H1 (cell line): Measurements from ENCODE around the gene WDR4. TPM values are rescaled to one million over a fixed set of nuclear protein-coding genes. Genes with fewer than 3 reads are reported as not detected.

Experiments used
- CTCF ChIA-PET: fragments of 300-600 bp; sonication (Branson Sonifier 250); formaldehyde crosslinking; loops from one replicate; lab custom pipeline; 2021; ENCODE audit not compliant: partially characterized antibody; lab: Charles Lee
- POLR2A ChIA-PET: fragments of 300-600 bp; sonication (Branson Sonifier 250); formaldehyde crosslinking; loops from one replicate; lab custom pipeline; 2021; ENCODE audit warnings: inconsistent platforms; ENCODE audit not compliant: partially characterized antibody; lab: Charles Lee
- DNase-seq, 2 experiments: peaks; one replicate each; pipeline versions ENCODE4 v3.0.0 to v3.0.0-alpha.2; 2010 to 2022; ENCODE audit warnings: low spot score in 2 of 2, low read depth in 1 of 2, mixed read lengths in 1 of 2
- FAIRE-seq: peaks from 2 replicates; lab custom pipeline; 2011; peaks lifted over from hg19 to GRCh38; lab: Jason Lieb, UNC
- H2AFZ ChIP-seq: 2 replicates; pipeline ENCODE4 v1.8.1; 2012; ENCODE audit warnings: low read length, inconsistent platforms
- H2AK5ac ChIP-seq: 2 replicates; pipeline ENCODE4 v1.6.1; 2013; ENCODE audit warnings: low read depth, low read length
- H2BK120ac ChIP-seq: replicated peaks from 2 replicates; pipeline ENCODE3; 2013; ENCODE audit warnings: low read depth, low read length, inconsistent platforms
- H2BK12ac ChIP-seq: 2 replicates; pipeline ENCODE4 v1.6.1; 2013; ENCODE audit warnings: low read depth, low read length
- H2BK15ac ChIP-seq: 2 replicates; pipeline ENCODE4 v1.6.1; 2013; ENCODE audit warnings: low read length
- H2BK20ac ChIP-seq: 2 replicates; pipeline ENCODE4 v1.6.1; 2013; ENCODE audit warnings: low read length
- H2BK5ac ChIP-seq: 2 replicates; pipeline ENCODE4 v1.6.1; 2013; ENCODE audit warnings: low read depth, low read length
- H3K14ac ChIP-seq: 2 replicates; pipeline ENCODE4 v1.6.1; 2013; ENCODE audit warnings: inconsistent platforms; ENCODE audit not compliant: insufficient read length
- H3K18ac ChIP-seq: 2 replicates; pipeline ENCODE4 v1.6.1; 2013; ENCODE audit warnings: low read length; ENCODE audit errors: extremely low read depth
- H3K23ac ChIP-seq: 2 replicates; pipeline ENCODE4 v1.6.1; 2013; ENCODE audit warnings: inconsistent platforms; ENCODE audit not compliant: insufficient read length
- H3K23me2 ChIP-seq: 2 replicates; pipeline ENCODE4 v1.6.1; 2013; ENCODE audit warnings: low read depth, low read length
- H3K27ac ChIP-seq: 2 replicates; pipeline ENCODE4 v1.6.1; 2011; ENCODE audit warnings: low read depth, low read length, inconsistent platforms
- H3K27me3 ChIP-seq, 4 experiments: replicated peaks in 1 of 4; 1 replicate in 1 of 4; 2 replicates in 3 of 4; pipeline versions ENCODE4 v1.6.1 to v1.8.1; 2011 to 2013; ENCODE audit warnings: low read length in 3 of 4, mild to moderate bottlenecking in 3 of 4, inconsistent platforms in 2 of 4, mixed read lengths in 2 of 4, moderate library complexity in 1 of 4; ENCODE audit not compliant: control insufficient read depth in 3 of 4, insufficient read depth in 3 of 4; ENCODE audit errors: extremely low read depth in 1 of 4
- H3K36me3 ChIP-seq, 4 experiments: 2 replicates each; pipeline versions ENCODE4 v1.6.1 to v1.8.1; 2011 to 2013; ENCODE audit warnings: mild to moderate bottlenecking in 4 of 4, low read length in 3 of 4, moderate library complexity in 2 of 4, control low read depth in 1 of 4, inconsistent platforms in 1 of 4; ENCODE audit not compliant: insufficient read depth in 4 of 4, control insufficient read depth in 2 of 4
- H3K4ac ChIP-seq: replicated peaks from 2 replicates; pipeline ENCODE3; 2013; ENCODE audit warnings: low read length, low read depth, mixed read lengths, inconsistent platforms; ENCODE audit not compliant: insufficient read length
- H3K4me1 ChIP-seq, 4 experiments: replicated peaks in 1 of 4; 1 replicate in 1 of 4; 2 replicates in 3 of 4; pipeline versions ENCODE4 v1.6.1 to v1.8.1; 2011 to 2013; ENCODE audit warnings: low read length in 3 of 4, inconsistent platforms in 2 of 4, mixed read lengths in 1 of 4; ENCODE audit not compliant: insufficient read depth in 4 of 4, control insufficient read depth in 3 of 4
- H3K4me2 ChIP-seq, 2 experiments: 2 replicates each; pipeline versions ENCODE4 v1.6.1 to v1.8.1; 2011 to 2013; ENCODE audit warnings: low read depth in 2 of 2, low read length in 2 of 2, control low read depth in 1 of 2, inconsistent platforms in 1 of 2, mild to moderate bottlenecking in 1 of 2; ENCODE audit not compliant: insufficient read depth in 1 of 2
- H3K4me3 ChIP-seq, 4 experiments: fragments of 200-600, 300-600 bp in 1 of 4; sonication (generic), shearing (Covaris generic), sonication (Bioruptor Twin) in 1 of 4; 2 replicates each; pipeline versions ENCODE4 v1.5.1 to v1.8.1; 2011 to 2016; ENCODE audit warnings: low read length in 4 of 4, low read depth in 3 of 4, control low read depth in 2 of 4, inconsistent platforms in 2 of 4, mild to moderate bottlenecking in 2 of 4, mixed read lengths in 1 of 4, moderate library complexity in 1 of 4; ENCODE audit not compliant: insufficient read depth in 2 of 4; ENCODE audit errors: extremely low read depth in 1 of 4
- H3K56ac ChIP-seq: replicated peaks from 2 replicates; pipeline ENCODE3; 2013; ENCODE audit warnings: low read depth, mild to moderate bottlenecking, mixed read lengths, low read length, inconsistent platforms; ENCODE audit not compliant: insufficient read length
- H3K79me1 ChIP-seq: 2 replicates; pipeline ENCODE4 v1.6.1; 2013; ENCODE audit warnings: low read depth, low read length, control low read depth
- H3K79me2 ChIP-seq, 2 experiments: 2 replicates each; pipeline versions ENCODE4 v1.6.1 to v1.8.1; 2012 to 2013; ENCODE audit warnings: low read length in 2 of 2, mild to moderate bottlenecking in 2 of 2, inconsistent platforms in 1 of 2; ENCODE audit not compliant: insufficient read depth in 2 of 2, control insufficient read depth in 1 of 2
- H3K9ac ChIP-seq, 4 experiments: replicated peaks in 1 of 4; 1 replicate in 1 of 4; 2 replicates in 3 of 4; pipeline versions ENCODE4 v1.6.1 to v1.8.1; 2011 to 2013; ENCODE audit warnings: low read depth in 3 of 4, low read length in 3 of 4, control low read depth in 2 of 4, mild to moderate bottlenecking in 2 of 4, moderate library complexity in 2 of 4, inconsistent platforms in 1 of 4; ENCODE audit errors: extremely low read depth in 1 of 4
- H3K9me3 ChIP-seq, 2 experiments: 2 replicates each; pipeline versions ENCODE4 v1.6.1 to v1.8.1; 2012 to 2013; ENCODE audit warnings: mild to moderate bottlenecking in 2 of 2, moderate library complexity in 2 of 2, control low read depth in 1 of 2, inconsistent platforms in 1 of 2, low read depth in 1 of 2, low read length in 1 of 2, mixed read lengths in 1 of 2; ENCODE audit not compliant: insufficient read depth in 2 of 2
- H4K20me1 ChIP-seq, 2 experiments: replicated peaks in 1 of 2; 2 replicates each; pipeline versions ENCODE3 to v1.8.1; 2011 to 2013; ENCODE audit warnings: inconsistent platforms in 2 of 2, low read length in 2 of 2, mild to moderate bottlenecking in 1 of 2; ENCODE audit not compliant: insufficient read depth in 2 of 2, control insufficient read depth in 1 of 2
- H4K5ac ChIP-seq: 2 replicates; pipeline ENCODE4 v1.6.1; 2013; ENCODE audit warnings: low read length, low read depth, mixed read lengths, inconsistent platforms; ENCODE audit not compliant: insufficient read length
- H4K8ac ChIP-seq: 2 replicates; pipeline ENCODE4 v1.8.0; 2013; ENCODE audit warnings: mild to moderate bottlenecking, moderate library complexity, low read length, inconsistent platforms; ENCODE audit not compliant: insufficient read depth; ENCODE audit errors: extremely low read depth
- H4K91ac ChIP-seq: replicated peaks from 2 replicates; pipeline ENCODE3; 2013; ENCODE audit warnings: low read length, mixed read lengths, inconsistent platforms; ENCODE audit not compliant: insufficient read length
- BCL11A ChIP-seq, 2 experiments: IDR thresholded peaks; one replicate each; pipeline ENCODE4 v1.6.1; 2011; ENCODE audit warnings: low read depth in 2 of 2, low read length in 2 of 2, mild to moderate bottlenecking in 2 of 2
- HDAC2 ChIP-seq, 2 experiments: fragments of 300-600 bp in 1 of 2; sonication (generic) in 1 of 2; IDR thresholded peaks; 2 replicates each; pipeline ENCODE4 v1.6.1; 2011 to 2012; ENCODE audit warnings: low read depth in 2 of 2, low read length in 2 of 2, mild to moderate bottlenecking in 2 of 2, moderate library complexity in 2 of 2, borderline replicate concordance in 1 of 2, inconsistent platforms in 1 of 2
- JUN ChIP-seq: IDR thresholded peaks from 2 replicates; pipeline ENCODE4 v1.6.1; 2011; ENCODE audit warnings: low read depth, mild to moderate bottlenecking, improper control_type of control experiment, low read length
- WGBS, 2 experiments: shearing (Covaris generic) in 1 of 2; methylation state at CpG; one replicate each; pipeline versions ENCODE4 v1.1.6 to v1.1.7; 2013 to 2015; ENCODE audit warnings: low lambda C conversion rate in 2 of 2, mixed read lengths in 2 of 2, inconsistent platforms in 1 of 2, low coverage in 1 of 2, missing lambda C conversion rate in 1 of 2; ENCODE audit not compliant: insufficient replicate concordance in 2 of 2, insufficient coverage in 1 of 2, insufficient read length in 1 of 2; ENCODE audit errors: extremely low coverage in 1 of 2, missing lambda C conversion rate in 1 of 2; 5-methylcytosine and 5-hydroxymethylcytosine counted together
- polyA plus RNA-seq, 7 experiments: library from polyadenylated mRNA; depleted of rRNA in 3 of 7; stranded (reverse) in 5 of 7; unstranded in 2 of 7; fragments of >200 nt in 5 of 7; fragments of 200-250 nt in 2 of 7; gene quantifications; 1 replicate in 5 of 7; 2 replicates in 1 of 7; 4 replicates in 1 of 7; pipeline versions ENCODE4 v1.2.1 to v1.2.3, GENCODE V29; 2011 to 2013; ENCODE audit warnings: missing spikeins in 2 of 7, mixed read lengths in 2 of 7
- total RNA-seq: library from RNA; stranded (reverse); fragmentation: NEBNext Ultra II Directional; extraction: Animal tissue kit (Norgen Biotek cat#: 25700); gene quantifications from 2 replicates; pipeline ENCODE4 v1.2.1, GENCODE V29; 2021

The WDR4 gene
- total and polyA plus RNA-seq, 2 of the 8 experiments (the other 6 are each of a cell fraction or from before 2014, with no cell fraction given): 28.9 to 47.8 TPM

- TF ChIP-seq JUN (no peak), HDAC2 (IDR thresholded peaks at IDR 0.05; ENCODE audit: borderline replicate concordance in 1 of 2, low read depth in 2 of 2, low read length in 2 of 2) (no peak), BCL11A (IDR thresholded peaks at IDR 0.05; ENCODE audit: low read depth in 2 of 2, low read length in 2 of 2) (no peak)
- TF ChIP-seq, all 59 proteins: peak for 0
- H2BK15ac ChIP-seq: no peak overlapping the region
- no peaks in the 10 kb centered on the region for H3K27me3 ChIP-seq
- 0 out of 2 replicates have a peak overlapping the region, but pooled peaks have one; percentile 66 for H2AK5ac ChIP-seq
- no peak overlapping the region for H3K14ac ChIP-seq
- H2BK120ac ChIP-seq: no peak overlapping the region
- H2BK20ac ChIP-seq: peak overlapping the region; percentile 88; the same call in 1 of the 2 replicates
- no peak overlapping the region for H3K27ac ChIP-seq
- no peak overlapping the region for H3K4me3 ChIP-seq
- no peaks in the 10 kb centered on the region for H3K9me3 ChIP-seq
- H3K36me3 ChIP-seq: no peaks in the 10 kb centered on the region
- H3K9ac ChIP-seq: no peak overlapping the region
- H3K4me2 ChIP-seq: no peak overlapping the region; a peak in 2 of 4 replicates
- FAIRE-seq (no peak), DNase-seq (peak in 1 of 2 experiments; percentile 51)
- POLR2A ChIA-PET: interaction anchor here (0.5 to 2.2 kb wide), 10 partner anchors 10 to 220 kb away, joined by 3 to 12 read pairs (median 5); no protein-coding TSS in a partner anchor
- H4K8ac ChIP-seq: no peak overlapping the region; the same call in 1 of the 2 replicates
- H2BK5ac ChIP-seq: peak overlapping the region; percentile 87; the same call in 1 of the 2 replicates
- H2BK12ac ChIP-seq: peak overlapping the region; percentile 62; the same call in 1 of the 2 replicates
- no peak overlapping the region for H3K23ac ChIP-seq
- H4K20me1 ChIP-seq: peaks cover 0 to 3% of the 10 kb centered on the region in 2 experiments
- WGBS, 2 experiments: 73% methylated on average over 14 of the region's 14 CpGs; no CpG with 5 or more reads in 1 of the 2 experiments
- no peak overlapping the region for H2AFZ ChIP-seq
- H4K5ac ChIP-seq: no peak overlapping the region
- no peaks in the 10 kb centered on the region for H3K79me2 ChIP-seq
- no peaks in the 10 kb centered on the region for H3K23me2 ChIP-seq
- H3K56ac ChIP-seq: no peak overlapping the region
- no peaks in the 10 kb centered on the region for H3K79me1 ChIP-seq
- H4K91ac ChIP-seq: peak overlapping the region; percentile 82
- peaks cover 0 to 14% (median 4%) of the 10 kb centered on the region in 4 experiments; a peak in 5 of 7 replicates for H3K4me1 ChIP-seq
- CTCF ChIA-PET: interaction anchor here (1.0 to 1.9 kb wide), 5 partner anchors 8 to 213 kb away, joined by 3 to 11 read pairs (median 4); no protein-coding TSS in a partner anchor
- no peak overlapping the region for H3K4ac ChIP-seq
- H3K18ac ChIP-seq: peak overlapping the region; percentile 4
Measured at GRCh38 chr21:42806509-42807140, 72.7 kb downstream of the WDR4 start.
